Progenitor cell of endocrine pancreas (in vitro differentiated cells): ENCODE measurements around the gene FRMPD2. TPM values are rescaled to one million over a fixed set of nuclear protein-coding genes. Genes with fewer than 3 reads are reported as not detected.

Experiments
- DNase-seq: peaks from one replicate; pipeline ENCODE4 v3.0.0; 2021; ENCODE audit warnings: low spot score; ENCODE audit not compliant: unreplicated experiment
- H3K27ac Mint-ChIP-seq: 2 replicates; pipeline ENCODE4 v1.8.0; 2021; ENCODE audit warnings: mild to moderate bottlenecking, moderate library complexity, mixed read lengths
- H3K27me3 Mint-ChIP-seq: 2 replicates; pipeline ENCODE4 v1.8.0; 2021; ENCODE audit warnings: mixed read lengths
- H3K36me3 Mint-ChIP-seq: 2 replicates; pipeline ENCODE4 v1.8.0; 2022; ENCODE audit warnings: mixed read lengths; ENCODE audit not compliant: insufficient read depth
- H3K4me1 Mint-ChIP-seq: 2 replicates; pipeline ENCODE4 v1.8.0; 2021; ENCODE audit warnings: low read depth, mixed read lengths
- H3K4me3 Mint-ChIP-seq: 2 replicates; pipeline ENCODE4 v1.8.0; 2021; ENCODE audit warnings: low read depth, mild to moderate bottlenecking, moderate library complexity, mixed read lengths
- H3K9me3 Mint-ChIP-seq: 2 replicates; pipeline ENCODE4 v1.8.0; 2021; ENCODE audit warnings: low read depth, mixed read lengths
- total RNA-seq: library from RNA; stranded (reverse); gene quantifications from 2 replicates; pipeline ENCODE4 v1.2.1, GENCODE V29; 2021
- TF ChIP-seq, protein P1 (sequence below): fragments of 200-600 bp; sonication (generic); IDR thresholded peaks from one replicate; pipeline ENCODE4 v1.5.0; 2021; ENCODE audit warnings: antibody characterized with exemption, mild to moderate bottlenecking; ENCODE audit not compliant: unreplicated experiment

FRMPD2 gene
- total RNA-seq, 1 donor from 2014 or later, result 1.2 TPM

DNA sequence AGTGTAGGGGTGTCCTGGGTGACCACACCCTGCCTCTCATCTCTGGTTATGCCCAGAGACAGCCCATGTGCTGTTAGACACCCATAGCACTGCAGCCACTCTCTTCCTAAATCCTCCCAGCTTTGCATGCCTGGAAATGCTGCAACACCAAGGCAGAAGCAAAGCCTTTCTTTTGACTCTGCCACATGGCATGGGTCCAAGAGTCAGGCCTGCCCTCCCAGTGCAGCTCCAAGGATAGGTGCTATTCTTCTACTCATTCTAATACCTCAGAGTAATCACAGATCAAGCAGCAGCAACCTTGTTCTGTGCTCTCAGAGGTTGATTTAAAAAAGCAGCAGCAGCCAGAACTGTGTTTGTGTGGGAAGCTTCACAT is 23.4 kb downstream of the FRMPD2 start:
- TF ChIP-seq, protein P1, sequence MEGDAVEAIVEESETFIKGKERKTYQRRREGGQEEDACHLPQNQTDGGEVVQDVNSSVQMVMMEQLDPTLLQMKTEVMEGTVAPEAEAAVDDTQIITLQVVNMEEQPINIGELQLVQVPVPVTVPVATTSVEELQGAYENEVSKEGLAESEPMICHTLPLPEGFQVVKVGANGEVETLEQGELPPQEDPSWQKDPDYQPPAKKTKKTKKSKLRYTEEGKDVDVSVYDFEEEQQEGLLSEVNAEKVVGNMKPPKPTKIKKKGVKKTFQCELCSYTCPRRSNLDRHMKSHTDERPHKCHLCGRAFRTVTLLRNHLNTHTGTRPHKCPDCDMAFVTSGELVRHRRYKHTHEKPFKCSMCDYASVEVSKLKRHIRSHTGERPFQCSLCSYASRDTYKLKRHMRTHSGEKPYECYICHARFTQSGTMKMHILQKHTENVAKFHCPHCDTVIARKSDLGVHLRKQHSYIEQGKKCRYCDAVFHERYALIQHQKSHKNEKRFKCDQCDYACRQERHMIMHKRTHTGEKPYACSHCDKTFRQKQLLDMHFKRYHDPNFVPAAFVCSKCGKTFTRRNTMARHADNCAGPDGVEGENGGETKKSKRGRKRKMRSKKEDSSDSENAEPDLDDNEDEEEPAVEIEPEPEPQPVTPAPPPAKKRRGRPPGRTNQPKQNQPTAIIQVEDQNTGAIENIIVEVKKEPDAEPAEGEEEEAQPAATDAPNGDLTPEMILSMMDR, result no peak
- DNase-seq, result no peak
- Mint-ChIP-seq H3K9me3 (no peaks in the 10 kb centered on the region), H3K36me3 (no peaks in the 10 kb centered on the region), H3K4me3 (no peak overlapping the region), H3K27me3 (peaks cover 6% of the 10 kb centered on the region), H3K4me1 (peaks cover 19% of the 10 kb centered on the region), H3K27ac (no peak overlapping the region)

DNA sequence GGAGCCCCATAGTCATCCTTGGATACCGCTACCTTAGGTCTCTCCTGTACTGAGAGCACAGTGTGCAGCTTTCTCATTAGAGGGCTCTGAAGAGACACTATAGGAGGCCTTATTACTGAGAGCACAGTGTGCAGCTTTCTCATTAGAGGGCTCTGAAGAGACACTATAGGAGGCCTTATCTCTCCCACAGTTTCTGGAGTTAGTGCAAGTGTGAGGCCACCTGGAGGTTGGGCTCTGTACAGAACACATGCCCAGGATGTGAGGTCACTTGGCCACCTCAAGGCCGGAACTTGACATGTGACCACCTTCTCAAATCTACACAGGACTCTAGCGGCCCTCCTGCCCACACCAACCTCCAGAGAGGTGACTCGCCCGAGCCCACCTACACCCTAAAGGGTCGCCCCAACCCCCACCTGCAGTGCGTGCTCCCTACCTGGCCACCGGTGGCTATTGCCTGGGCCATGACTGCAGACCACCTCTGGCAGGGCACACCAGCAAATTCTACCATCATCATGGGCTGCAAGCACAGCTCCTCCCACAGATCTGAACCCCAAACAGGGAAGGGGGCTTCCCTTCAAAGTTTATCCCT is 24.6 kb downstream of the FRMPD2 start:
- H3K27me3 Mint-ChIP-seq, result peaks cover 3% of the 10 kb centered on the region
- TF ChIP-seq, protein P1, result no peak
- no peaks in the 10 kb centered on the region for H3K36me3 Mint-ChIP-seq
- no peaks in the 10 kb centered on the region for H3K9me3 Mint-ChIP-seq
- no peak for DNase-seq
- peaks cover 19% of the 10 kb centered on the region for H3K4me1 Mint-ChIP-seq
- no peak overlapping the region for H3K4me3 Mint-ChIP-seq
- peak overlapping the region; percentile 56 for H3K27ac Mint-ChIP-seq

DNA sequence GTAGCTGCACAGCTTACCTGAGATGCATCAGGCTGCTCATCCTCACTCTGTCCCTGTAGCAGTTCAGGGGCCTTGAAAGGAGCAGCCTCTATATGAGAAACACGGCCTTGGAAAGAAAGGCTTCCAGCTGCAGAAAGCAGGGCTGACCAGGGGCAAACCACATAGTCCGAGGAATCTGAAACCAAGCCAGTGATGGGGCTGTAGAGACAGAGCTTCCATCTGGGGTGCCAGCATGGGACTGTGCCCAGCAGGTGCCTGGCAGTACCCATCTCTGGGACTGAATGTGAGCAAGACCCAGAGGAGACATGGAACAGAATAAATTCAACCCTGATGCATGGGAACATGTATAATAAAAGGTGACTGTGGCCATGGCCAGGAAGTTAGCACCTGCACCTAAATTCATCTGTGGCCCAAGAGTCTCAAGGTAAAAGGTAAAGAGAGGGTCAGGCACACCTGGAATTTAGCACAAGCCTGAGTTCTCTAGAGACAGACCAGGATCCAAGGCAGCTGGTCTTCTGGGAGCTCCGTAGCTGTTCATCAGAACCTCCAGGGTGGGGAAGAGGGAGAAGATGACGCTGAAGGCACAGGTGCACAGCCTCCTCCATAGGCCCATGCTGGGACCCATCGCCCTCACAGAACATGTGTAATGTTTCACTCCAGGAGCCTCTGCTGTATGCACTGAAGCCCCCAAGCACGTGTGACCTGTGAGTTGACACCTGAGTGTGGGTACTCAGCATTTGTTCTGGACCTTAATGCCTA is 25.3 kb downstream of the FRMPD2 start:
- no peak overlapping the region for H3K27ac Mint-ChIP-seq
- H3K4me1 Mint-ChIP-seq, result peaks cover 19% of the 10 kb centered on the region
- no peaks in the 10 kb centered on the region for H3K9me3 Mint-ChIP-seq
- TF ChIP-seq, protein P1, result no peak
- DNase-seq, result no peak
- H3K4me3 Mint-ChIP-seq, result no peak overlapping the region
- no peaks in the 10 kb centered on the region for H3K36me3 Mint-ChIP-seq
- peaks cover 3% of the 10 kb centered on the region for H3K27me3 Mint-ChIP-seq

DNA sequence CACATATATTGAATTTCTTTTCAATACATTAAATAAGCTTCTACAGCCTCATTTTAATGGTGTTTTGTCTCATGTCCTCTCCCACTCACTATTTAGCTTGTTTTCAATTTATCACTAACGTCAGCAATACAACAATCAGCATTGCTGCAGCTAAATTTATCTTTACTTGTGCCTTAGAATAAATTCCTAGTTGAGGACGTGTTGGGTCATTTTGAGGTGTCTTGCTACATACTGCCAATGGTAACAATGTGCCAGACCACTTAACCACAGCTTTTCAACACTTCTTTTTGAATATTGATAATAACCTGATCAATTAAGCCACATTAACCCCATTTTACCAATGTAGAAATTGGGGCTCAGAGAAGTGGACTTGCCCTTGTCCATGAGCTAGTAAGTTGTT is 26.0 kb downstream of the FRMPD2 start:
- Mint-ChIP-seq H3K27me3 (peaks cover 4% of the 10 kb centered on the region), H3K27ac (no peak overlapping the region), H3K9me3 (no peaks in the 10 kb centered on the region), H3K4me3 (no peak overlapping the region), H3K4me1 (peaks cover 19% of the 10 kb centered on the region), H3K36me3 (no peaks in the 10 kb centered on the region)
- TF ChIP-seq, protein P1, result no peak
- DNase-seq, result no peak

DNA sequence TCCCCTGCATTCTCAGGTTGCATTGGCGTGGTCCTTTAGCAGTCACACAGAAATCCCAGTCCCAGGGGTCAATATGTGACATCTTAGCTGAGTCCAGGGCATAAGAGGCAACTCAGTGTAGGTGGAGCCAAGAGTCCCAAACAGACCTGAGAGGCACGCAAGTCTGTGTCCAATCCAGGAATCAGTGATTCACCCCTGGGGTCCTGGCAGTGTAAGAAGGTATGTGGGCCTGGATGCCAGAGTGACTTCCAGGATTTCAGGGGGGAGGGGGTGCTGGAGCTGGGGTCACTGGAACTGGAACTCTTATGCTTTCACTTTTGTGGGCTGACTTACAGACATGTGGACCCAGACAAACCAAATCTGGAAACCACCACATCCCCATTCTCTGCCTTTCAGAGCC is 26.8 kb downstream of the FRMPD2 start:
- no peak for DNase-seq
- Mint-ChIP-seq H3K4me1 (peaks cover 16% of the 10 kb centered on the region), H3K27me3 (peaks cover 7% of the 10 kb centered on the region), H3K9me3 (no peaks in the 10 kb centered on the region), H3K36me3 (no peaks in the 10 kb centered on the region), H3K27ac (no peak overlapping the region), H3K4me3 (no peak overlapping the region)
- TF ChIP-seq, protein P1, result no peak
